Loucy (cell line): ENCODE data around the gene ALDH1A3.

Experiments
- CTCF ChIP-seq: fragments of 200-600 bp; sonication (generic); conservative IDR thresholded peaks from 2 replicates; pipeline ENCODE4 v1.5.1; 2014; ENCODE audit warnings: mild to moderate bottlenecking, antibody characterized with exemption, low read length
- EZH2phosphoT487 ChIP-seq: fragments of 200-600 bp; IDR thresholded peaks from 2 replicates; pipeline ENCODE4 v1.6.1; 2018; ENCODE audit warnings: antibody characterized with exemption, mild to moderate bottlenecking, moderate library complexity, borderline replicate concordance

- TF ChIP-seq CTCF (peak; percentile 30; the same call in 1 of the 2 replicates), EZH2phosphoT487 (no peak)
Observed at GRCh38 chr15:100914876-100915275, 35.2 kb downstream of the ALDH1A3 start.
